Daoy (cell line): ENCODE data around the gene MSRB2. TPM values are rescaled to one million over a fixed set of nuclear protein-coding genes. Genes with fewer than 3 reads are reported as not detected.
"Not testable (repeated sequence)": the region's sequence is repeated elsewhere in the genome, so short reads cannot be mapped to it uniquely, and the experiment has no call there.

Source experiments
- DNase-seq: peaks from one replicate; pipeline ENCODE4 v3.0.0-alpha.2; 2015; ENCODE audit warnings: low read depth
- total RNA-seq: library from RNA; depleted of rRNA; stranded (reverse); fragments of >200 nt; shearing (Covaris generic); gene quantifications from 2 replicates; pipeline ENCODE4 v1.2.3, GENCODE V29; 2014; rRNA removed

MSRB2 gene
- 7.8 and 9.0 TPM in 2 replicates for total RNA-seq

DNA sequence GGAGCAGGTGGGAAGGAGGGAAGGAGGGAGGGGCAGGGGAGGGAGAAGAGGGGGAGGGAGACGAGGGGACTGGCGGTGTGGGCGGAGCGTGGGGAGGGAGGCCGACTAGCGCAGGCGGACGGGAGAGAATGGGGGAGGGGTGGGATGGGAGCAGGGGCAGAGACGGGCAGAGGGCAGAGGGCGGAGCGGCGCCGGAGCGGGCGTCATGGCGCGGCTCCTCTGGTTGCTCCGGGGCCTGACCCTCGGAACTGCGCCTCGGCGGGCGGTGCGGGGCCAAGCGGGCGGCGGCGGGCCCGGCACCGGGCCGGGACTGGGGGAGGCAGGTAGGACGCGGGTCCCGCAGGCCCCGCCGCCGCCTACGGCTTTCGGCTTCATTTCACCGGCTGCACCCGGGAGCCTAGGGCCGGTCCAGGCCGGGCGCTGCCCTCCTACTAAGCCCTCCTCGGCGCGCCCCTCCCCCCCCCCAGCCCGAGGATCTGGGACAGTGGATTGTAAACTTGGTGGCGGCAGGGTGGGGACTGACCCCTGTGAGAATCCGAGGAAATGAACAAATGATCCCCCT, at the start of gene MSRB2:
Gene MSRB2 (plus strand): TSS at position 176 of the 562 bp plus-strand sequence. CDS start 30 bp downstream, at position 206.
- DNase-seq: peak; percentile 95

DNA sequence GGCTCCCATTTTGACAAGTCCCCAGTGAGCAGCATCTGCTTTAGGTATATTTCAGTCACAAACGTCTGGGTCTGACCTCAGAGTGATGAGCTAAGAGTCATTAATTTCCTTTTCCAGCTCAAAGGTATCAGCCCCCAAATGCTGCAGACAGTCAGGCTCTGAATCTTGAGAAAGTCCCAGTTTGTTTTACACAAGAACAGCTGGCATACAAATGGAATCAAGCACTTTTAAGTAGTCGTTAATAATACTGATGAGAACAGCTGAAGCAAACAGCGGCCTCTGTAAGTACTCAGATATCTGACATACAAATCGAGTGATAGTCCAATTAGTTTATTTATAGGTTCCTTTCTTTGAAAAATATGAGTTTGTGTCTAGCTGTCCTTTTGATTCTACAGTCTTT, 49.4 kb upstream of the MSRB2 start:
- DNase-seq: no peak

DNA sequence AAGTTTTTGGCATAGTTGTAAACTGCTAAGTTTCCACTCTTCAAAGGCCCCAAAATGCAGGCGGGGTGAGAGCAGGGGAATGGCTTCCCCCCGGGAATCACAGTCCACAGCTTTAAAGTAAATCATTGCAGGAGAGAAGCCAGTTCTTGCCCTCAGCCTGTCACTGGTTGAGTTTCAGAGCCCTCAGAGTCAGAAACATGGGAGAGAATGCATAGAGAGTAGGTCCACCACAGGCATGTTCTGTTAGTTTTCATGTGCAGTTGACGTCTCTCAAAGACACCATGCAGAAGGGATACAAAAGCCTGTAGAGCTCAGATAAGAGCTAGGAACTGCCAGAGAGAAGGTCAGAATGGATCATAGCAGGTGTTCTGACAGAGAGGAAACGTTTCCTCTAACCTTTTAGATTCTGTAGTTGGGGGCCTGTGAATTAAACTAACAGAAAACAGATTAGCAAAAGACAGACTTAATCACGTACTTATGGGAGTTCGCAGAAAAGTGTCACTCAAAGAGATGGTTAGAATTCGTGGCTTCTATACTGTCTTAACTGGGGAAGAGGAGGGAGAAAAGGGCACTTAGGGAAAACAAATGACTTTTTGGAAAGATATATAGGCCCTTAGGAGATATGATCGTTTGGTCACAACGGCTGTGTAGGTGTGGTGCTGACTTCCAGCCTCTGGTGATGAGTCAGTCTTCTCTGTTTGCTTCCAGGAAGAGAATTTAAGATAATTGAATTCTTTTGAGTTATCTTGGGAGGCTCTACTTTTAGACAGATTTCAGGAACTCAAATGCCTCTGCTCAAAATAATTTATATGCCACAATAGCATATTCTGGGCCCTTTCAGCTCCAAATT, 48.0 kb upstream of the MSRB2 start:
- DNase-seq: peak; percentile 16

DNA sequence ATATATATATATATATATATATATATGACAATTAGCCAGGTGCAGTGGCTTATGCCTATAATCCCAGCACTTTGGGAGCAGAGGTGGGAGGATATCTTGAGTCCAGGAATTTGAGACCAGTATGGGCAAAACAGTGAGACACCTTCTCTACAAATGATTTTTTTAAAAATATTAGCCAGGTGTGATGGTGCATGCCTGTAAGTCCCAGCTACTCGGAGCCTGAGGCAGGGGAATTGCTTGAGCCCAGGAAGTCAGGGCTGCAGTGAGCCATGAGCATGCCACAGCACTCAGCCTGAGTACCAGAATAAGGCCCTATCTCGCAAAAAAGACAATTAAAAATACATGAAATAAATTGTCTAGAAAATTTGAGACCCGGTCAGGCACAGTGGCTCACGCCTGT, 47.2 kb upstream of the MSRB2 start:
- no peak for DNase-seq

DNA sequence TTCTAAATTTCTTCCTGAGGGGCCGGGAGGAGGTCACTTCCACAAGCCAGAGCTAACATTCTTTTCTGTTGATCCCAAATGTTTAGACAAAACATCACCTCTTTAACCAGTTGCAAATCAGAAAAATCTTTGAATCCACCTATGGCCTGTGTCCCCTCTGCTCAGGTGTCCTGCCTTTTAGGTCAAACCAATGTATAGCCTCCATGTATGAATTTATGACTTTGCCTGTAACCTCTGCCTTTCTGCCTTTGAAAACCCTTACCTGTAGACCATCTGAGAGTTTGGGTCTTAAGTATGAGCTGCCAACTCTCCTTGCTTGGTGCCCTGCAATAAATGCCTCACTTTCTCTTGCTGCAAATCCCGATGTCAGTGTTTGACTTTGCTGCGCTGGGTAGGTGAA, 44.1 kb upstream of the MSRB2 start:
- no peak for DNase-seq

DNA sequence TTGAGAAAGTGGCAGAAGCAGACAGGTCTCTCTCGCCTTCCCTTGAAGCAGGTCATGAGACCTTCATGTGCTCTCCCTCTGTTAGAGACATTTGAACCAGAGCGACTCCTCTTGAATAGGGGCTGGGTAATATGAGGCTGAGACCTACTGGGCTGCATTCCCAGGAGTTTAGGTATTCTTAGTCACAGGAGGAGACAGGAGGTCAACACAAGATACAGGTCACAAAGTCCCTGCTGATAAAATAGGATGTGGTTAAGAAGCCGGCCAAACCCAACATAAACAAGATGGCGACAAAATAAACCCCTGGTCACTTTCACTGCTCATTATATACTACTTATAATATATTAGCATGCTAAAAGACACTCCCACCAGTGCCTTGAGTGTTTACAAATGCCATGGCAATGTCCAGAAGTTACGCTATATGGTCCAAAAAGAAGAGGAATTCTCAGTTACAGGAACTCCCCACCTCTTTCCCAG, 43.5 kb upstream of the MSRB2 start:
- DNase-seq: no peak

DNA sequence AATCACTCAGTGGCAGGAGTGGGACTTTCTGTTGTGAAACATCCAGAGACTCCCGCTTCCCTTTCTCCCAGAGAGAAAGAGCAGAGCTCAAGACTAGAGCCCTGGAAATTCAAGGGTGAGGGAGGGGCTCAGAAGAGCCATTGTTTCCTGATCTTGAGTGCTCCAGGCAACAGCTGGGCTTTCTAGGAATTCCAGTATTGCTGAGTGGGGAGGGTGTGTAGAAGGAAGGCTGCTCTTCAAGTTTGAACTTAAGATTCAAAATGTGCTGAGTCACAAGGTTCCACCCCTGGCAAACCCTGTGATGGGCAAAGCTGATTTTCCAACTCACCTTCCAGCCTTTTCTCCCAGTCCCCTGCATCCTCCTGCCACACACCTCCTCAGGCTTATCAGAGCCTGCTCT, 42.3 kb upstream of the MSRB2 start:
- no peak for DNase-seq

DNA sequence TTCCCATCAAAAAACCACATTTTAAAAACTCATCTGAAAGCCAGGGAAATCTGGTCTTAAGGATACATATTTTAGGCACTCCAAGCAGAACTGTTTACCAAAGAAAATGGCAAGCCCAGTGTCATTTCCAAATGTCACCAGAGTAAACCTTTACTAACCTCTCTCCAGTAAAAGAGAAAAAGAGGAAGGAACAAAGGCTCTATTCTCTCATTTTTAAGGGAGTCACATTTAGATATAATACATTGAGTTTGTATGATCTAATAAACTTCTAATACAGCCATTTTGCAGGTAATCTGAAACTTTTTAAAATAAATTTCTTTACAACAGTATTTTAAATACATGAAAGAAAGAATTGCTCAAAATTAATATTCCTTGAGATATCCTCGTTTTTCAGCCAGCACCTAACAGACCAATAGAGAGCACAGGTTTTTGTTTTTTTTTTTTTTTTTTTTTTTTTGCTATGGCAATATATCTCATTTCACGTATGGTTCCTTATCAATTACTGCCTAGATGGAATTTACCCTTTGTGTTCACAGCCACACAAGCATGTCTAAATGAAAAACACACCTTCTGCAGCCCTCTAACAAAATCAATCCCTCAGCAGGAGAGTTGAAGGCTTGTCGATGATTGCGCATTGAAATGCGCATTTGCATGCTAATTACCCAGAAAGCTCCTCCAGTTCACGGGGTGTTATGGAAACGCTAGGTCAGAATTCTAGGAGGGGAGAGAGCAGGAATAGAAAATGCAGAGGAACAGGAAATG, 39.8 kb upstream of the MSRB2 start:
- no peak for DNase-seq

DNA sequence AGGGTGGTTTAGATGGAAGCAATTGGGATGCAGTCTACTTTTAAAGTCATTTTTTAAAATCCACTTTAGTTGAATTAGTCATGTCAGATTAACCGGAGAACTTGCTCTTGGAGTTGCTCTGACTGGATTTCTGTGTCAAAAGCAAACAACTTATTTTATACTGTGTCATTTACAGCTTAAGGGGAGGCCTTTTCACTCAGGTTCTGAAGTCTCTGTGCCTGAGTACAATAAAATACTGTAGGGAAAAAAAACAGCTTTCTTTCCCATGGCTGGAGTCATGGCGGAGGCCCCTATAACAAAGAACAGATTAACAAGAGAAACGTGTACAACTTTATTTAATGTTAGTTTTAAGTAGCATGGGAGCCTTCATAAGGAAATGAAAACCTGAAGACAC, 39.2 kb upstream of the MSRB2 start:
- DNase-seq: no peak

DNA sequence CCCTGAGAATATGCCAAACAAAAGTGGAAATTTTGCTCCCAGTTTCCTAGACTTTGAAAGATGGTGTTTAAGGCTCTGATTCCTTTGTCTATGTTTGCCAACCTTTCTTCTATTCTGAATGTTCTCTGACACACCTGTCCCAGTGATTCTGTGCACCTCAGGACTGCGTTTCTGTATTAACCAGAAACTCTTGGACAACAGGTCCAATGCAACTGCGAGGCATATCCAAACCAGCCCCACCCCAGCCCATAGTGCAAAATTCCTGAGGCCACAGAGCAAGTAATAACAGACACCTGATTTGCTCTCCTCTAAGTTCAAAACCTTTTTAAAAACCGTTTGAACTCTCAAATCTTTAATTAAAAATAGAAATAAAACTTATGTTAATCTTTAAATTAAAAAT, 37.0 kb upstream of the MSRB2 start:
- no peak for DNase-seq

DNA sequence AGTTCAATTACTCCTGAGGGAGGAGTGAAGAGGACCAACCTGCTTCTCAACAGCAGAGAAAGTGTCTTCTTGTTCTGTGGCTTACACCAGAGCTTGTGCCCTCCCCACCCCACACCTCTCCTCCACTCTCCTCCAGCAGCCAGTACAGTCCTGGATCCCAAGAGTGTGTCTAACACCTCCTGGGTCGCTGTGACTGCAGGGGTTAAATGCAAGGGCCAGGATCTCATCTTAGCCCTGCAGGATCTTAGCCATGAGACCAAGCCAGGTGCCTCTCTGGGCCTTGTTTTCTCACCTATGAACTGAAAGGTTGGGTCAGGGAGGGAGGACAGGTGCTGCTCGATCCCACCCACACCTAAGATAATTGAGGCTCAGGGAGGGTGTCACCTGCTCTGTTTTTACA, 34.5 kb upstream of the MSRB2 start:
- DNase-seq: no peak

DNA sequence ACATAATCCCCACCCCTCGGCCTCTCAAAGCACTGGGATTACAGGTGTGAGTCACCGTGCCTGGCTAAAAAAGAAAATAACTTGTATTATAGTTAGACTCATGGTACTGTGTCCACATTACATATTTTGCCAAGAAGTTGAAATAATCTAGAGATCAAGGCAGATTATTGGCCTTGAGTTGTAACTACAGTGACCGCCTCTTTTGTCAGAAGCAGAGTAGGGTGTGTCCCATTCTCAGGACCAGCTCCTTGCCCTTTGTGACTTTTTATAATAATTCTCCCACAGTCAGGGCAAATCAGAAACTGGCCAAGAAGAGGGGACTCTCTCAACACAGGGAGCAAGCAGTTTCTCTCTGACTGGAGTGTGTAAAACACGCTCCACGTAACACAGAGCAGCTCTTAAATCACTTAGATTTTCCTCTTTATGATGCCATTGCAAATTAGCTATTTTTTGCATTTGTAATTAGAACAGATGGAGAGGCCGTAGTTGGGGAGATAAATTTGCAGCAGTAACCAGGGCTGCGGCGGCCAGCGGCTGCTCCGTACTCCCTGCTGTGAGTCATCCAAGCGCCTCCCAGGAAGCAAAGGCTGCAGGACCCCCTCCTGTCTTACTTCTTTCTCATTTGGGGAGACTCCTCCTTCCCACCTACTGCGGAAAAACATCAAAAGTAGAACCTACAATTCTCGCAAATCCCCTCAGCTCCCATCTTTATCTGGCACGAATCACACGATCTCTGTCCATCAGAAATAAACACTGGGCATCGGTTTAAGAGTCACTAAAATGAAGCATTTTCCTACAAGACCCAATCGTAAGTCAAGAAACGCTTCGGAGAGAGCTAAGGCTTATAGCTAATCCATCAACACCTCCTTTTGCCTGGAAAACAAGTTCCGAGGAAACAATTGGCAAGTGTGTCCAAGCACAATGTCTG, 32.1 kb upstream of the MSRB2 start:
- no peak for DNase-seq

DNA sequence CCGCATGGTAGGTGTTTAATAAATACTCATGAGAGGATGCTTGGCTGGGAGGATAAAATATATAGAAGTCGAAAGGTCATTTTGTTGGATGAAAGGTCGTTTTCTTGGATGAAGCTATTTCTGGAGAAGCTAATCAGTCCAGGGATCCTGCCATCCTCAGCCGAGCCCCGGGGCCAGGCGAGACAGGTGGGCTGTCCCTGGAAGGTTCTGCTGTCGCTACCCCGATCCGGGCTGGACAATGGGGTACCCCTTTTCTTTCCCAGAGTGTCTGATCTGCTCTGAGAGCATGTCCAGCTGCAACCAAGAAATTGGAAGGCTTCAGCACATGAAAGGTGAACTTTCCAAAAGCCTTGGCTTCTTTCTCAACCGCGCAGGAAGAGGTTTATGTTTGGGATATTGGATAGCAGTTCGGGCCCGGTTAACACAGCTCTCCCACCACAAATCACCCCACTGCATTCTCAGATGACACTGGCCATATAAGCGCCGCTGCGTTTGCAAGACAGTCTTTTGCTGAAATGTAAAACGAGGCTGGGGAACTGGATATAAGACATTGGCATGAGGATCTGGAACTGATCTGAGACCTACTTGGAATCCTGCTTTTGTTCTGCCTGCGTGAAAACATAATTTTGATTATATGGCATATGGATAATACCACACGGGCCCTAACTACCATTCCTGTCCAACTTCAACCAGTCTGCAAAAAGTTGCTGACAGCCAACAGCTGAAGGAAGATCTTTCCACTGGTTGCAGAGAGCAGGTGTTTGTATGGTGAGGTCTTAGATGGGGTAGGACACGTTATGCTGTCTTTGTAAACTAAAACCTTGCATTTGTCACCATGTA, 31.2 kb upstream of the MSRB2 start:
- DNase-seq: no peak

DNA sequence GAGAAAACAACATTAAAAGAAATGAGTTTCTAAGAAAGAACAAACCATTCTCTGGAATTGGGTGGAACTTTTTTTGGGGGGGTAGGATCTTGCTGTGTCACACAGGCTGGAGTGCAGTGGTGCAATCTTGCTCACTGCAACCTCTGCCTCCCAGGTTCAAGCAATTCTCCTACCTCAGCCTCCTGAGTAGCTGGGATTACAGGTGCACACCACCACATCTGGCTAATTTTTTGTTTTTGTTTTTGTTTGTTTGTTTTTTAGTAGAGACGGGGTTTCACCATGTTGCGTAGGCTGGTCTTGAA, 30.6 kb upstream of the MSRB2 start:
- not testable (repeated sequence) for DNase-seq

DNA sequence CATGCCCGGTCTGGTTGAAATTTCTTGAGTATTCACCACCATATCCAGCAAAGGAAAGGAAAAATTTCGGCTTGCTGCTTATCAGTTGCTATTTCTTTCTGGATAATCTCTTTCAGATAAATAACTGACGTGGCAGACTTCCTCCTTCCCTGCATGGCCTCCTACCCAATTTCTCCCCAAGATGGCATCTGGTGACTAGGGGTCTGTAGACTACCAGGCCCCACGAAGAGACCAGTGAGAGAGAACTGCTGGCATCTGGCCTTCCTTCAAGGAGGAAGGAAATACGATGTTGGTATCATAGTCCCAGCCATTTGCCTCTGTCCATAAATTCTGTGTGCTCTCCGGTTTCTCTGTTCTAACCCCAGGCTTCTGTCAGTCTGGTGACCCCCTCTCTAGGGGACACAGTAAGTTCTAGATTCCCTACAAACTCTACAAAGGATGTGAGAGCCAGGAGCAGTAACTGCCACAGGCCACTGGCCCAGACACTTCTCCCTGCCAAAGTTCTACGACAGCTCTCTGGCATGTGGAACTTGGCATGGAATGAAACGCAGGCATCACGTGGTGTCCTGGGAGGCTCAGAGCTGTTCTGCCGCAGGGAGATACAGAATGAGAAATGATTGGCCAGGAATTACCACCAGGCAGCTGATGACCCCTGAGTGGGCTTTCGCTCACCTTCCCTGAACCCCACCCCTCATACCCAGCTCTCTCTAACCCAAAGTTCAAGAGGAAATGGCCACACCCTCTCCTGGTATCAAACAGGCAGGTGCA, 30.0 kb upstream of the MSRB2 start:
- DNase-seq: peak; percentile 78

DNA sequence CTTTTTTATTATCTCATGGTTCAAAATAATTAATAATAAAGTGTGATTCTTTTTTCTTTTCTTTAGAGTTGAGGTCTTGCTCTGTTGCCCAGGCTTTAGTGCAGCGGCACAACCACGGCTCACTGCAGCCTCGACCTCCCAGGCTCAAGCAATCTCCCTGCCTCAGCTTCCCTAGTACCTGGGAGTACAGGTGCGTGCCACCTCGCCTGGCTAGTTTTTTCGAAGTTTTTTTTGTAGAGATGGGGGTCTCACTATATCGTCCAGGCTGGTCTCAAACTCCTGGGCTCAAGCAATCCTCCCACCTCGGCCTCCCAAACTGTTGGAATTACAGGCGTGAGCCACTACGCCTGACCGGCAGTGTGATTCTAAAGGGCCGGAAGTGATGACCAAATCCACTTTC, 28.0 kb upstream of the MSRB2 start:
- DNase-seq: no peak

DNA sequence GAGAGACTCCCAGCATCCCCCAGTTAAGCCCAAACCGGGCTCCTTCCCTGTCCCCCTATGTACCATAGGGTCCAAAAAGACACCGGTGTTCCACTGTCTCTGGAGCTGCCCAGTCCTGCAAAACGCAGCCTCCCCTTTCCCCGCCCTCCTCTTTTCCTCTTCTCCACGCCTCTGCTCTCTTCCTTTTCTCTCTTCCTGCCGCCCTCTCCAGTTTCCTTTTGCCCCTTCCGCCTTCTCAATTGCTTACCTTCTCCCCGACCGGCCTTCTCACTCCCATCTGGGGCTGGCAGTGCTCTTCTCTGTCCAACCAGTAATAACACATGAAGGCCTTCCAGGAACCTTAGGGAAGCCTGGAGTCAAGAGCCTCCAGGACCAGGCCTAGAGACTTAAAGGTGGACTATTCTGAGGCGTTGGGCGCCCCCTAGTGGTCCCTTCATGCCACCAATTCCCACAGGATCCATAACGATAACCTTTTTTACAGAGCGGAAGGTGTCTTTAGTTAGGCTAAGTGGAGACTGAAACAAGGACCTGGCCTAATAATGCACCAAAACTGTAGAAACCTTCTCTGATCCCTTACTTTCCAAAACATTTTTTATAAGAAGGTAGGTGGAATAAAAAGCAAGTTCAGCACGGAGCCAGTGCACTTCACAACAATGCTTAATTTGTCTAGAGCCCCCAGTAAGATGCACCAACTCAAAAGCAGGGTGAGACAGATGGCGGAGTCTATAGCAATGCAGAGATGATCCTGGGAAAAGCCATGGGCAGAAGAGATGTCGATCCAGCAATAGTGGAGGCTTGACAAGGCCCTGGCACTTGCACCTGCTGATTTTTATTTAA, 27.2 kb upstream of the MSRB2 start:
- DNase-seq: peak; percentile 57

DNA sequence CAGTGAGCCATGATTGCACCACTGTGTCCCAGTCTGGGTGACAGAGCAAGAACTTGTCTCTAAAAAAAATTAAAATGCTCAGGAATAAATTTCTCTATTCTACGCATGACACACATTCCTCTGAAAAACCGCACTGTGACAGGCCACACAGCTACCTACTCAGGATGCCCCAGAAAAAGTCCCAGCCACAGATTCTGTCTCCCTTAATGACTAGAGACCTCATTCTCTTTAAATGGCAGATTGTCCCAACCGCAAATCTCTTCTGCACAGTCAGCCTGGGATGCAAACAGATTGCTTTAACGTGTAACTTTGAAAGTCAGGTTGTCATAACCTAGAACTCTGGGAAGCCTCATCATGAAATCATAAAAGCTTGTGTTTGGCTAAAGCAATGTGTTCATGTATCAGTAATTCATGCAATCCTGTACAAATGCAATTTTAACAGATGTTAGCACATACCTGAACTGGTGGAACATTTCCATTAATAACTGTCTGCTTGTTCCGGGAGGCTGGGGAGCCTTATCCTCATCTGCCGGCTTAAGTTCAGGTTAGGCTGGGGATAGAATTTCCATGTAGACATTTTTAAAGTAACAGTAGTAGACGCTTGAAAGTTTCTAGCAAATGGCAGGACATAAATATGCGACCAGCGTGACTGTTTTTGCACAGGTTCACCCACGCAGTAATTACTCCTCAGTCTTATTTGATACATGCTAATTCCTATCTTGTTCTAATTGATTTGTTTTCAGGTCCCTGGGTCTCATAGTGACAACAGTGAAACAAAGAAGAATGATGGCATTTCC, 26.2 kb upstream of the MSRB2 start:
- DNase-seq: no peak
